AG04450 (cell line): ENCODE data around the gene ALS2CL. TPM values are rescaled to one million over a fixed set of nuclear protein-coding genes. Genes with fewer than 3 reads are reported as not detected.

Experiments
- CTCF ChIA-PET: fragments of 300-600, 350-600 bp; formaldehyde crosslinking; extraction: SDS; loops from one replicate; lab custom pipeline; 2022; ENCODE audit warnings: antibody characterized with exemption, inconsistent platforms; lab: Charles Lee
- POLR2A ChIA-PET: fragments of 350-600 bp; formaldehyde crosslinking; extraction: SDS; loops from one replicate; lab custom pipeline; 2021; ENCODE audit warnings: antibody characterized with exemption, inconsistent platforms; lab: Yijun Ruan, JAX
- DNase-seq: peaks from one replicate; pipeline ENCODE4 v3.0.0-alpha.2; 2011; ENCODE audit warnings: low read depth, low spot score
- H3K27ac ChIP-seq: one replicate; pipeline ENCODE4 v1.5.1; 2012; ENCODE audit warnings: low read depth, low read length, control low read depth
- H3K27me3 ChIP-seq: one replicate; pipeline ENCODE4 v1.6.0; 2012; ENCODE audit warnings: low read length; ENCODE audit not compliant: control insufficient read depth, insufficient read depth
- H3K4me3 ChIP-seq: 2 replicates; pipeline ENCODE4 v1.5.1; 2011; ENCODE audit warnings: mild to moderate bottlenecking, low read depth, low read length, control low read depth
- H3K9me3 ChIP-seq: 2 replicates; pipeline ENCODE4 v1.5.1; 2012; ENCODE audit warnings: low read length; ENCODE audit not compliant: control insufficient read depth, insufficient read depth
- polyA plus RNA-seq: library from polyadenylated mRNA; depleted of rRNA; stranded (reverse); fragments of >200 nt; gene quantifications from 2 replicates; pipeline ENCODE4 v1.2.3, GENCODE V29; 2011
- TF ChIP-seq, protein P1 (sequence below): IDR thresholded peaks from 2 replicates; pipeline ENCODE4 v1.5.1; 2011; ENCODE audit warnings: low read depth, low read length, control low read depth, inconsistent platforms

The ALS2CL gene
- polyA plus RNA-seq, 1 experiment, result 0.89 TPM

DNA sequence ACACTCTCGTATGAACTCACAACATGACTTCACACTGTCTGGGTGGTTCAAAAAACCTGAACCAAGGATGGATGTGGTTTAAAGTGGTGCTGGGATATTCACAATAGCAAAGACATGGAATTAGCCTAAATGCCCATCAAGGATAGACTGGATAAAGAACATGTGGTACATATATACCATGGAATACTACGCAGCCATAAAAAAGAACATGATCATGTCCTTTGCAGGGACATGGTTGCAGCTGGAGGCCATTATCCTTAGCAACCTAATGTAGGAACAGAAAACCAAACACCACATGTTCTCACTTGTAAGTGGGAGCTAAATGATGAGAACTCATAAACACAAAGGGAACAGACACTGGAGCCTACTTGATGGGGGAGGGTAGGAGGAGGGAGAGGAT is 27.5 kb upstream of the ALS2CL start:
- Histone ChIP-seq H3K27ac (no peak overlapping the region), H3K9me3 (no peaks in the 10 kb centered on the region), H3K27me3 (peaks cover 23% of the 10 kb centered on the region), H3K4me3 (no peak overlapping the region)
- no peak for DNase-seq
- CTCF ChIA-PET, result interaction anchor here (0.5 to 1.4 kb wide), 2 partner anchors 29 to 189 kb away, joined by 4 read pairs; no protein-coding TSS in a partner anchor
- POLR2A ChIA-PET, result no interaction called here
- TF ChIP-seq, protein P1, sequence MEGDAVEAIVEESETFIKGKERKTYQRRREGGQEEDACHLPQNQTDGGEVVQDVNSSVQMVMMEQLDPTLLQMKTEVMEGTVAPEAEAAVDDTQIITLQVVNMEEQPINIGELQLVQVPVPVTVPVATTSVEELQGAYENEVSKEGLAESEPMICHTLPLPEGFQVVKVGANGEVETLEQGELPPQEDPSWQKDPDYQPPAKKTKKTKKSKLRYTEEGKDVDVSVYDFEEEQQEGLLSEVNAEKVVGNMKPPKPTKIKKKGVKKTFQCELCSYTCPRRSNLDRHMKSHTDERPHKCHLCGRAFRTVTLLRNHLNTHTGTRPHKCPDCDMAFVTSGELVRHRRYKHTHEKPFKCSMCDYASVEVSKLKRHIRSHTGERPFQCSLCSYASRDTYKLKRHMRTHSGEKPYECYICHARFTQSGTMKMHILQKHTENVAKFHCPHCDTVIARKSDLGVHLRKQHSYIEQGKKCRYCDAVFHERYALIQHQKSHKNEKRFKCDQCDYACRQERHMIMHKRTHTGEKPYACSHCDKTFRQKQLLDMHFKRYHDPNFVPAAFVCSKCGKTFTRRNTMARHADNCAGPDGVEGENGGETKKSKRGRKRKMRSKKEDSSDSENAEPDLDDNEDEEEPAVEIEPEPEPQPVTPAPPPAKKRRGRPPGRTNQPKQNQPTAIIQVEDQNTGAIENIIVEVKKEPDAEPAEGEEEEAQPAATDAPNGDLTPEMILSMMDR, result no peak

DNA sequence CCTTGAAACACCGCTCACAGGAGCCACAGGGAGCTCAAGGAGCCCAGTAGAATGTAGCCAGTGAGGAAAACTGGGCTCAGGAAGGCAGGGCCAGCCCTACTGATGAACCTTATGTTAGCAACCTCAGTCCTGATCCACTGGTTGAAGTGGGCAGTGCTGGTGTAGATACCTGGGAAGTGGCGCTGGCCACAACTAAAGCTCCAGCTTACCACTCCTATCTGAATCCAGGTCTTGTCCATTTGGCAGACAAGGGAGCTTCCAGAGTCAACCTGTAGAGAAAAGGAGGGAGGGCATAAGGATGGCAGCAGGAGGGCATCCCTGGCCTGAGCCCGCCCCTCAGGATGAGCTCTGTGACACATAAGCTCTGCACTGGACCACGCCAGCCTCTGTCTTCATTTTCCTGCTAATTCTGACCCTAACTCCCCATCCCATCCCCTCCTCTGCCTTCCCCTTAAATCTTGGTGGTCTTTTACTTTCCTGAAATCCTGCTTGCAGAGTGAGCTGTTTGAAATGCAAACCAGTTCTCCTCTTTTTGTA is 26.3 kb upstream of the ALS2CL start:
- Histone ChIP-seq H3K27ac (no peak overlapping the region), H3K4me3 (no peak overlapping the region), H3K27me3 (peaks cover 29% of the 10 kb centered on the region), H3K9me3 (no peaks in the 10 kb centered on the region)
- no peak for DNase-seq
- TF ChIP-seq, protein P1, result no peak
- ChIA-PET CTCF (interaction anchor here (0.8 to 2.1 kb wide), 7 partner anchors 126 to 604 kb away, joined by 3 to 8 read pairs (median 4); no protein-coding TSS in a partner anchor), POLR2A (no interaction called here)

DNA sequence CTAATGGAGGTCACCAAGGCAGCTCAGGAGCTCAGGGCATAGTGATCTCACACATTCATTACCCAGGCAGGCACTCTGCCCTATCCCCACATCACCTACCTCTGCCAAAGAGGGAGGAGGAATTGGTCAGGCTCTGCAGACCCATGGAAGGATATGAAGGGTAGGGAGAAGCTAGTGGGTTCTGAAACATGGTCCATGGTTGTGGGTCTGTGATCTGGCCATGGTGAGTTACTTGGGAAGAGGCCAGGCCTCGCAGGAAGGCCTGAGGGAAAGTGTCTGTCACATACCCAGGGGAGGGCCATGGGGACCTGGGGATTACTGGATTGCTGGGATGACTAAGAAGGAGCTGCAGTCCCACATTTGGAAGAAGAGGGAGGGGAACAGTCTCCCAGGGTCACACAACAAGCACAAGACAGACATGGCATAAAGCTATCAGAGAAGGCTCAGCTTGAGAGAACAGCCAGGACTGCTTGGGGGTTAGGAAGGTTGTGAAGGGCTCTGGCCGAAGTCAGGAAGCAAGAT is 25.6 kb upstream of the ALS2CL start:
- TF ChIP-seq, protein P1, result no peak
- H3K27ac ChIP-seq, result no peak overlapping the region
- no peak overlapping the region for H3K4me3 ChIP-seq
- no peak for DNase-seq
- ChIA-PET CTCF (interaction anchor here (0.8 to 2.1 kb wide), 4 partner anchors 173 to 605 kb away, joined by 3 to 8 read pairs (median 4); no protein-coding TSS in a partner anchor), POLR2A (no interaction called here)
- no peaks in the 10 kb centered on the region for H3K9me3 ChIP-seq
- peaks cover 29% of the 10 kb centered on the region for H3K27me3 ChIP-seq

GRCh38 chr3:46717447-46718231 is 24.2 kb upstream of the ALS2CL start, which contains the start of gene PRSS50:
PRSS50 (minus strand) TSS chr3:46717869; CDS start chr3:46717824, 45 bp downstream.
- H3K27ac ChIP-seq, result no peak within 1 kb of the TSS
- ChIA-PET CTCF (no interaction called here), POLR2A (no interaction called here)
- TF ChIP-seq, protein P1, result 0 out of 2 replicates have a peak, but pooled peaks have one; percentile 16
- H3K27me3 ChIP-seq, result peaks cover 36% of the 10 kb centered on the region
- DNase-seq, result no peak
- H3K9me3 ChIP-seq, result no peaks in the 10 kb centered on the region
- no peak within 1 kb of the TSS for H3K4me3 ChIP-seq
